IgD-negative memory B cell (primary cell): Measurements from ENCODE around the gene MFSD2B. TPM values are rescaled to one million over a fixed set of nuclear protein-coding genes. Genes with fewer than 3 reads are reported as not detected.
"Not testable (repeated sequence)": the region's sequence is repeated elsewhere in the genome, so short reads cannot be mapped to it uniquely, and the experiment has no call there.

Experiments
- H3K27ac Mint-ChIP-seq, 3 donors: one replicate each; pipeline ENCODE4 v1.8.0; 2020 to 2022; ENCODE audit warnings: mild to moderate bottlenecking in 3 of 3, mixed read lengths in 3 of 3, moderate library complexity in 1 of 3
- H3K27me3 Mint-ChIP-seq: one replicate; pipeline ENCODE4 v1.8.0; 2021; ENCODE audit warnings: mixed read lengths
- H3K36me3 Mint-ChIP-seq: one replicate; pipeline ENCODE4 v1.8.0; 2020; ENCODE audit warnings: mild to moderate bottlenecking, mixed read lengths
- H3K4me1 Mint-ChIP-seq, 3 donors: one replicate each; pipeline ENCODE4 v1.8.0; 2020 to 2022; ENCODE audit warnings: mixed read lengths in 3 of 3, mild to moderate bottlenecking in 1 of 3
- H3K4me3 Mint-ChIP-seq, 4 donors: one replicate each; pipeline ENCODE4 v1.8.0; 2020 to 2022; ENCODE audit warnings: mild to moderate bottlenecking in 4 of 4, mixed read lengths in 4 of 4, moderate library complexity in 3 of 4
- H3K9me3 Mint-ChIP-seq, 3 donors: one replicate each; pipeline ENCODE4 v1.8.0; 2020 to 2021; ENCODE audit warnings: mixed read lengths in 3 of 3, mild to moderate bottlenecking in 1 of 3
- polyA plus RNA-seq: library from polyadenylated mRNA; unstranded; fragments of 300-500 nt; fragmentation: Illumina TruSeq; gene quantifications from one replicate; pipeline ENCODE4 v1.2.3, GENCODE V29; 2021

Gene MFSD2B
- polyA plus RNA-seq = not detected

DNA sequence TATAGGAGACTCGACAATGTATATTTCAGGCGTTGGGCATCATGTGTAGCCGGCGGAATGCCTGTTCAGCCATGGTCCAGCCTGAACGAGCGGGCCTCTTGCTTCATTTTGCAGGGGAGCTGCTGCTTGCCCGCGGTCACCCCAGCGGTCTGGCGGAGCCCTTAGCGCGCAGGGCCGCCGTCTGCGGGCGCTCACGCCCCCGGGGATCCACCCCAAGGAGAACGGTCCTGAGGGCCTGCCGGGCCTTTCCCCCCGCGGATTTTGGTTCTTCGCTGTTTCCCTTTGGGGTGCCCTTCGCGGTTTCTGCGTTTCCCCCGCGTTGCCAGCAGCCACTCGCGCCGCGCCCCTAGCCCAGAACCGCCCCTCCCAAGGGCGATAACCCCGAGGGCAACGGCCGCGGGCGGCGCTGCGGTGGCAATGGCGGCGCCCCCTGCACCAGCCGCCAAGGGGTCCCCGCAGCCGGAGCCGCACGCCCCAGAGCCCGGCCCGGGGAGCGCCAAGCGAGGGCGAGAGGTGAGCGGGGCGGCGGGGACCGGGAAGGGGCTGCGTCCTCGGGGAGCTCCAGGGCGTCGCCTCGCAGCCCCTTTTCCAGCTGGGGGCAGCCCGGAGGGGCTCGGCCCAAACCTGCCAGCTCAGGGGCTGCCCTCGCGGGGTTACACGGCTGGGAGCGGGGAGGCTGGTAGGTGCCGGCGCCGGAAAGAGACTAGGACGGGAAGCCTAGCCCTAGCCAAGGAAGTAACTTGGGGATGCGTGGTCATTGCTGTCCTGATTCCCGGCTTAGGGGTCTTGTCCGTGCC lies at the start of gene MFSD2B:
TSS of gene MFSD2B (plus strand) at position 406 of the 797 bp plus-strand sequence. CDS start at position 418, 12 bp downstream.
- Mint-ChIP-seq H3K4me1 (peaks cover 0 to 2% (median 0%) of the 10 kb centered on the region in 3 donors), H3K27ac (no peak within 1 kb of the TSS)

GRCh38 chr2:23967846-23968245 lies 42.0 kb upstream of the MFSD2B start:
- Mint-ChIP-seq H3K4me3 (no peak overlapping the region), H3K27ac (no peak overlapping the region), H3K36me3 (peaks cover 9% of the 10 kb centered on the region), H3K9me3 (peaks cover 0 to 1% (median 0%) of the 10 kb centered on the region in 3 donors), H3K4me1 (no peaks in the 10 kb centered on the region), H3K27me3 (no peaks in the 10 kb centered on the region)

More for the DNA sequence above, at the start of gene MFSD2B:
- no peaks in the 10 kb centered on the region for H3K36me3 Mint-ChIP-seq
- no peaks in the 10 kb centered on the region for H3K9me3 Mint-ChIP-seq
- H3K27me3 Mint-ChIP-seq = peaks cover 31% of the 10 kb centered on the region
- H3K4me3 Mint-ChIP-seq = peak within 1 kb of the TSS in 2 of 4 donors; percentile 63 to 70

- peaks cover 6% of the 10 kb centered on the region for H3K36me3 Mint-ChIP-seq
- H3K4me3 Mint-ChIP-seq = no peak overlapping the region
- no peaks in the 10 kb centered on the region for H3K4me1 Mint-ChIP-seq
- H3K9me3 Mint-ChIP-seq = no peaks in the 10 kb centered on the region
- no peak overlapping the region for H3K27ac Mint-ChIP-seq
- H3K27me3 Mint-ChIP-seq = no peaks in the 10 kb centered on the region
These were observed 33.0 kb upstream of the MFSD2B start for GRCh38 chr2:23976883-23977282.

DNA sequence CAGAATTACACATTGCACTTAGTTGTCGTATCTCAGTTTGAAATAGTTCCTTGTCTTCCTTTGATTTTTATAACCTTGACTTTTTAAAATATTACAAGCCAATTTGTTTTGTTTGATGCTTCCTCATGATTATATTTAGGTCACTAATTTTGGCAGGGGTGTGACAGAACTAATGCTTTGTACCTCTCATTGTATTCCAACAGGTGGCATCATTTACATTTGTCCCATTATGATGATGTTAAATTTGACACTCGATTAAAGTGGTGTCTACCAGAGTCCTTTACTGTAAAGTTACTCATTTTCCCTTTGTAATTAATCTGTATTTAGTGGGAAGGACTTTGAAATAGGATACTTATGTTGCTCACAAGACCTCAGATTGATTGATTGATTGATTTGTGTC lies 21.5 kb upstream of the MFSD2B start:
- no peak overlapping the region for H3K27ac Mint-ChIP-seq
- no peak overlapping the region for H3K4me3 Mint-ChIP-seq
- H3K9me3 Mint-ChIP-seq = no peaks in the 10 kb centered on the region
- H3K27me3 Mint-ChIP-seq = no peaks in the 10 kb centered on the region
- H3K4me1 Mint-ChIP-seq = peaks cover 0 to 5% (median 0%) of the 10 kb centered on the region in 3 donors
- peaks cover 3% of the 10 kb centered on the region for H3K36me3 Mint-ChIP-seq

DNA sequence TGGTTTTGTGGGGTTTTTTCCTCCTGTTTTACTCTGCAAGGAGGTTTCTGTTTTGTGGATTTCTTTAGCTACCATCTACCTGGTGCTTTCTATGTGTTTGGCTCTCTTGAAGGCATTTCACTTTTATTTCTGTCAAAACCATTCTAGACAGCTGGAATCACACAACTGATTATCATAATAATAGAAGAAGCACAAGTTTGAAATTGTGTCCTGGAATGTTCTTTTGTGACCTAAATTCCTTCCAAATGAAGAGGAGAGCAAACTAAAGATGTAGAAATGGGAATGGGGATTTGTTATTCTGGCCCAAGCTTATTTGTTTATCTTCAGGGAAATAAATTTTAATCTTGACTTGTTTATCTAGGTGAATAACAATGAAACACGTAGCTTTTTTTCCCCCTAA lies 17.0 kb upstream of the MFSD2B start:
- Mint-ChIP-seq H3K27ac (no peak overlapping the region), H3K4me1 (peaks cover 0 to 5% (median 0%) of the 10 kb centered on the region in 3 donors), H3K36me3 (peaks cover 3% of the 10 kb centered on the region), H3K4me3 (no peak overlapping the region), H3K27me3 (no peaks in the 10 kb centered on the region), H3K9me3 (no peaks in the 10 kb centered on the region)

- no peak overlapping the region for H3K27ac Mint-ChIP-seq
- no peaks in the 10 kb centered on the region for H3K9me3 Mint-ChIP-seq
- peaks cover 5% of the 10 kb centered on the region for H3K36me3 Mint-ChIP-seq
- no peaks in the 10 kb centered on the region for H3K4me1 Mint-ChIP-seq
- H3K4me3 Mint-ChIP-seq = no peak overlapping the region
- H3K27me3 Mint-ChIP-seq = no peaks in the 10 kb centered on the region
These were observed 16.1 kb upstream of the MFSD2B start for GRCh38 chr2:23993736-23994269.

DNA sequence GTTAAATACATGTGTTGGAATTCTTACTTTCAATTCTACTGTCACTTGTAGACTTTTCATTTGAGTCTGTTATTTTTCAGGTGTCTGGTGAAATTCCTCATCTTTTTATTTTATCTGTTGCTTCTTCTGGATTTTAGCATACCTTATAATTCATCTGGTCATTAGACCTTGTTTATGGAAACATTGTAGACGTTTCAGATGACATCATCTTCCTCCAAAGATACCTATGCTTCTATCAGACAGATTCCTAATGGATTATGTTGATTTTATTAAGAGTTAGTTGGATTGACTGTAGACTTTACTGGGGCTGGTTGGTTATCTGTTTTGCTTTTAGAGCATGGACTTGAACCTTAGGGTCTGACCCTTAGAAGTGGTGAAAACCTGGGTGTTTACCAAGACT lies 15.3 kb upstream of the MFSD2B start:
- no peaks in the 10 kb centered on the region for H3K4me1 Mint-ChIP-seq
- H3K9me3 Mint-ChIP-seq = no peaks in the 10 kb centered on the region
- no peak overlapping the region for H3K27ac Mint-ChIP-seq
- H3K27me3 Mint-ChIP-seq = no peaks in the 10 kb centered on the region
- H3K4me3 Mint-ChIP-seq = no peak overlapping the region
- peaks cover 6% of the 10 kb centered on the region for H3K36me3 Mint-ChIP-seq

- H3K36me3 Mint-ChIP-seq = no peaks in the 10 kb centered on the region
- no peaks in the 10 kb centered on the region for H3K9me3 Mint-ChIP-seq
- no peak overlapping the region for H3K4me3 Mint-ChIP-seq
- peaks cover 31% of the 10 kb centered on the region for H3K27me3 Mint-ChIP-seq
- peaks cover 0 to 2% (median 0%) of the 10 kb centered on the region in 3 donors for H3K4me1 Mint-ChIP-seq
- H3K27ac Mint-ChIP-seq = no peak overlapping the region
These were observed 2.2 kb upstream of the MFSD2B start for GRCh38 chr2:24007693-24008092.

- no peaks in the 10 kb centered on the region for H3K9me3 Mint-ChIP-seq
- peak overlapping the region in 1 of 4 donors; percentile 63 for H3K4me3 Mint-ChIP-seq
- H3K27ac Mint-ChIP-seq = peak overlapping the region in 1 of 3 donors; percentile 2
- peaks cover 0 to 2% (median 0%) of the 10 kb centered on the region in 3 donors for H3K4me1 Mint-ChIP-seq
- H3K27me3 Mint-ChIP-seq = peaks cover 31% of the 10 kb centered on the region
- H3K36me3 Mint-ChIP-seq = no peaks in the 10 kb centered on the region
These were observed 1.1 kb upstream of the MFSD2B start for GRCh38 chr2:24008672-24009366.

GRCh38 chr2:24009367-24009679 lies 562 bp upstream of the MFSD2B start:
- H3K27ac Mint-ChIP-seq = no peak overlapping the region
- H3K9me3 Mint-ChIP-seq = no peaks in the 10 kb centered on the region
- H3K4me1 Mint-ChIP-seq = peaks cover 0 to 2% (median 0%) of the 10 kb centered on the region in 3 donors
- peak overlapping the region in 1 of 4 donors; percentile 49 for H3K4me3 Mint-ChIP-seq
- H3K36me3 Mint-ChIP-seq = no peaks in the 10 kb centered on the region
- H3K27me3 Mint-ChIP-seq = peaks cover 31% of the 10 kb centered on the region

DNA sequence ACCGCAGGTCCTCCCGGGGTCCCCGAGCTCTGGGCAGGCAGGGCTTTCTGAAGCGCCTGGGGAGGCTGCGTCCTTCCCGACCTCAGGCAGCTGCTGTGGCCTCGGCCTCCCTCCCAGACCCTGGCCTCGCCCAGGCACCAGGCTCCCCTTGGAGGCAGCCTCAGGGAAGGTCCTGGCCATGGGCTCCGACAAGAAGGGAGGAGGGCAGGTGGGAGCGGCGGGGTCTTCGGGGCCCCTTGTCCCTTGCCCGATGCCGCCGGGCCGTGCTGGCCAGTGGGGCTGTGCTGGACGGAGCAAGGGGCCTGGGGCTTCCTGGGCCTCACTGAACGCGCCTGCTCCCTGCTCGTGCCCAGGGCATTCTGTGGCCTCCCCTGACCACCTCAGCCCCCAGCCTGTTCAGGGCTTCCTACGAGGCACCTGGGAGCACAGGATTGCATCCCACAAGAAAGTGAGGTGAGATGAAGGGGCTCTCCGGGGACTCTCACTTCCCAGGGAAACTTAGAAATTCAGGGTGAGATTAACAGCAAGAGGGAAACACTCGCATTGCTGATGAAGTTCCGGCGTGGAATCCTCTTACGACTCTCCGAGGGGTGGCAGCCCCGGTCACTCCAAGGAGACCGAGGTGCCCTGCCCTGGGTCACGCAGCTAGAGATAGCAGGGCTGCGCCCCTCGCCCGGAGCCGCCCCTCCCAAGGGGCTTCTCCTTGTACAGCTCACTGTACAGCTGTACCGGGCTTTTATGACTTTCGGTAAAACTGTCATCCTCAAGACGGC lies 778 bp downstream of the MFSD2B start:
- peak overlapping the region in 2 of 4 donors; percentile 37 to 70 for H3K4me3 Mint-ChIP-seq
- H3K27me3 Mint-ChIP-seq = peaks cover 31% of the 10 kb centered on the region
- no peaks in the 10 kb centered on the region for H3K36me3 Mint-ChIP-seq
- H3K9me3 Mint-ChIP-seq = no peaks in the 10 kb centered on the region
- peaks cover 0 to 2% (median 0%) of the 10 kb centered on the region in 3 donors for H3K4me1 Mint-ChIP-seq
- no peak overlapping the region for H3K27ac Mint-ChIP-seq

- H3K27ac Mint-ChIP-seq = no peak overlapping the region
- peaks cover 0 to 2% (median 0%) of the 10 kb centered on the region in 3 donors for H3K4me1 Mint-ChIP-seq
- H3K27me3 Mint-ChIP-seq = peaks cover 31% of the 10 kb centered on the region
- H3K9me3 Mint-ChIP-seq = no peaks in the 10 kb centered on the region
- no peaks in the 10 kb centered on the region for H3K36me3 Mint-ChIP-seq
- H3K4me3 Mint-ChIP-seq = peak overlapping the region in 1 of 4 donors; percentile 37
These were observed 1.6 kb downstream of the MFSD2B start for GRCh38 chr2:24011250-24012104.

DNA sequence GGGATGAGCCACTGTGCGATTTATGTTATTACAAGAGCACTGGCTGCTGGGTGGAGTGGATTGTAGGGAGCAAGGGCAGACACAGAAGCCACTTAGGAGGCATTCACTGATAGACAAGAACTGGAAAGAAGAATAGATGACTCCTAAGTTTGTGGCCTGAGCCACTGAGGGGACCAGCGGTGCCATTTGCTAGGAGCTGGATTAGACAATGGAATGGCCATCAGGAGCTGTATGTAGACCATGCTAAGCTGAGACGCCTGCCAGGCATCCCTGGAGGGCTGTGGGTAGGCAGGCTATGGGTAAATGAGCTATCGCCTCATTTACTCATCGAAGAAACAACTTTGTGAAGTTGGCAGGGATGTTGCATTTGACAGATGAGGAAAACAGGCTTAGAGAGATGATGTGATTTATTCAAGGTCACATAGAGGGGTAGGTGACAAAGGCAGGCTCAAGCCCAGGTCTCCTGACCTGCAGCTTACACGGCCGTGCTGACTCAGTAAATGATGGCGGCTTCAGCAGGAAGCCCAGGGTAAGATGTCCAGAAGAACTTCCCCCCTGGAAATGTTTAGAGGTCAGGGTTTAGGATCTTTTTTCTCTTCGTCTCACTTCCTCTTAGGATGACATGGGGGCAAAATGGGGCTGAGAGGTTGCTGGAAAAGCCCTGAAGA lies 2.8 kb downstream of the MFSD2B start:
- H3K4me1 Mint-ChIP-seq = peaks cover 0 to 2% (median 0%) of the 10 kb centered on the region in 3 donors
- no peaks in the 10 kb centered on the region for H3K9me3 Mint-ChIP-seq
- H3K27ac Mint-ChIP-seq = no peak overlapping the region
- H3K4me3 Mint-ChIP-seq = no peak overlapping the region
- H3K36me3 Mint-ChIP-seq = no peaks in the 10 kb centered on the region
- peaks cover 31% of the 10 kb centered on the region for H3K27me3 Mint-ChIP-seq

DNA sequence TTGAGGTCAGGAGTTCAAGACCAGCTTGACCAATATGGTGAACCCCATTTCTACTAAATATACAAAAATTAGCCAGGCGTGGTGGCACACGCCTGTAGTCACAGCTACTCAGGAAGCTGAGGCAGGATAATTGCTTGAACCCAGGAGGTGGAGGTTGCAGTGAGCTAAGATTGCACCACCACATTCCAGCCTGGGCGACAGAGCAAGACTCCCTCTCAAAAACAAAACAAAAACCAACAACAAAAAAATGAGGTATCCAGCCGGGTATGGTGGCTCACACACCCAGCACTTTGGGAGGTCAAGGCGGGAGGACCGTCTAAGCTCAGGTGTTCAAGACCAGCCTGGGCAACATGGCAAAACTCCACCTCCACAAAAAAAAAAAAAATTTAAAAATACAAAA lies 5.0 kb downstream of the MFSD2B start:
- not testable (repeated sequence) for H3K9me3 Mint-ChIP-seq, H3K4me1 Mint-ChIP-seq, H3K27ac Mint-ChIP-seq, H3K4me3 Mint-ChIP-seq, H3K36me3 Mint-ChIP-seq
- peaks cover 18% of the 10 kb centered on the region for H3K27me3 Mint-ChIP-seq
